Central memory CD8-positive, alpha-beta T cell (primary cell): Measurements from ENCODE around the gene MAP1S.

Experiments used
- ATAC-seq: fragments of 150-1000 bp; cut with Tn5 transposase; replicated peaks from 2 replicates; pipeline ENCODE4 v1.10.0; 2022; ENCODE audit warnings: mild to moderate bottlenecking, moderate FRiP score, moderate number of reproducible peaks; ENCODE audit not compliant: poor library complexity, severe bottlenecking; ENCODE audit errors: extremely low read depth
- DNase-seq, 2 donors: peaks; one replicate each; pipeline ENCODE4 v3.0.0; 2021; ENCODE audit warnings: low spot score in 2 of 2
- H3K27ac Mint-ChIP-seq: one replicate; pipeline ENCODE4 v1.8.0; 2022; ENCODE audit warnings: low read depth, mild to moderate bottlenecking, moderate library complexity, mixed read lengths
- H3K27me3 Mint-ChIP-seq: one replicate; pipeline ENCODE4 v1.8.0; 2022; ENCODE audit warnings: mixed read lengths
- H3K36me3 Mint-ChIP-seq: one replicate; pipeline ENCODE4 v1.8.0; 2022; ENCODE audit warnings: mild to moderate bottlenecking, moderate library complexity, mixed read lengths; ENCODE audit not compliant: insufficient read depth
- H3K4me1 Mint-ChIP-seq: one replicate; pipeline ENCODE4 v1.8.0; 2022; ENCODE audit warnings: mixed read lengths
- H3K4me3 Mint-ChIP-seq: one replicate; pipeline ENCODE4 v1.8.0; 2022; ENCODE audit warnings: mild to moderate bottlenecking, moderate library complexity, mixed read lengths
- H3K9me3 Mint-ChIP-seq: one replicate; pipeline ENCODE4 v1.8.0; 2022; ENCODE audit warnings: mixed read lengths

The MAP1S gene

DNA sequence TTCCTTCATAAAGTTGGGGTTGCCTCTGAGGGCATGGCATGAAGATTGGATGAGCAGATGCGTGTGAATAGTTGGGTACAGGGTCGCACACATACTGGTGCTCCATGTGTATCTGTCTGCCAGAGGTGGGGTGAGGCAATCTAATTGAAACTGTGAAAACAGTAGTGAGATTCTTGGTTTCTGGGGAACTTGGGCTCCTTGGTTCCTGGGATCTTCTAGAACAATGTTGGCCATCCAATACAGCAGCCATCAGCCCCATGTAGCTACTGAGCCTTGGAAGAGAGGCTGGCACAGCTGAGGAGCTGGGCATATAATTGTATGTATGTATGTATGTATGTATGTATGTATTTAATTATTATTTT is 32.6 kb downstream of the MAP1S start:
- no peak for ATAC-seq
- Mint-ChIP-seq H3K9me3 (no peaks in the 10 kb centered on the region), H3K4me1 (peaks cover 52% of the 10 kb centered on the region), H3K36me3 (peaks cover 13% of the 10 kb centered on the region), H3K27ac (peak overlapping the region; percentile 96), H3K27me3 (no peaks in the 10 kb centered on the region), H3K4me3 (peak overlapping the region; percentile 88)
- DNase-seq, result no peak

DNA sequence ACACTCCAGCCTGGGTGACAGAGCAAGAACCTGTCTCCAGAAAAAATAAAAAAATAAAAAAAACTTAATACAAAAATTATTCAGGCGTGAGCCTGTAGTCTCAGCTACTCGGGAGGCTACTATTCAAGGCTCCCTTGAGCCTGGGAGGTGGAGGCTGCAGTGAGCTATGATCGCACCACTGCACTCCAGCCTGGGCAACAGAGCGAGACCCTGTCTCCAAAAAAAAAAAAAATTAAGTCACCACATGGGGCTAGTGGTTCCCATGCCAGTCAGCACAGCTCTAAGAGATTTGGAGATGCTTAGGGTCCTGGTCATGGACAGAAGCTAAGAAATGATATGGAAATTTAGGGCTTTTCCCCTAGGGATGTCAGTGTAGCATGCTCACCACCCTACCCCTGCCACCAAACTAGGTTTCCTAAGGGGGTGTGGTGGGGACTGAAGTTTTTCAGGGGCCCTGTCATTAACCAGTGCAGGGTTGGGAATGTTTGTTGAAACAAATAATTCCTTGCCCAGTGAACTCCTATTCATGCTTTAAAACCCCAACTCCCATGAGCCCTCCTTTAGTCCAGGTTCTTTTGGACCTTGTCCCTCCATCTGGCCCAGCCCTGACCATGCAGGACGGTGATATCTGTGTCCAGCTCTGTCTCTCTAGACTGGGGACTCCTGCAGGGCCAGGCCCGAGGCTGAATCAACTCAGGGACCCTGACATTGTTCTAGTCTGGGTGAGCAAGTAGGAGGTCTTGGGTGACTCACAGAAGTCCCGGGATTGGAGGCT is 33.8 kb downstream of the MAP1S start:
- peaks cover 13% of the 10 kb centered on the region for H3K36me3 Mint-ChIP-seq
- ATAC-seq, result no peak
- H3K27ac Mint-ChIP-seq, result no peak overlapping the region
- peak overlapping the region; percentile 13 for H3K4me3 Mint-ChIP-seq
- no peak for DNase-seq
- no peaks in the 10 kb centered on the region for H3K27me3 Mint-ChIP-seq
- peaks cover 45% of the 10 kb centered on the region for H3K4me1 Mint-ChIP-seq
- no peaks in the 10 kb centered on the region for H3K9me3 Mint-ChIP-seq

DNA sequence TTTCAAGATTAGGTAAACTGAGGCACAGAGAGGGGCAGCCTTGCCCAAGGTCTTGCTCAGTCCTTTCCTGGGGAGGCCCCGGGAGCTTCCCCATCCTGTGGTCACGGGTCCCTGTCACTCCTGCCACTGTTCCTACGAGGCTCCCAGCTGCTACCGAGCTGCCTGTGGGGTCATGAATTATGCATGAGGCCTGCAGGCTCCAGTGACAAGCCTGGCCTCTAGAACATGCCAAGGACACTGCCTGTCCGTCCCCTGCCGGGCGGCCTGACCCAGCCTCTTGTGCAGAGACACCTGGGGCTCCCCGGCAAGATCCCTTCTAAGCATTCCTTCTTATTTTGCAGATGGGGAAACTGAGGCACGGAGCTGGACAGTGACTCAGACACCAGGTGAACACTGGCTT is 34.7 kb downstream of the MAP1S start:
- Mint-ChIP-seq H3K4me1 (peaks cover 36% of the 10 kb centered on the region), H3K36me3 (peaks cover 15% of the 10 kb centered on the region)
- no peak for ATAC-seq

DNA sequence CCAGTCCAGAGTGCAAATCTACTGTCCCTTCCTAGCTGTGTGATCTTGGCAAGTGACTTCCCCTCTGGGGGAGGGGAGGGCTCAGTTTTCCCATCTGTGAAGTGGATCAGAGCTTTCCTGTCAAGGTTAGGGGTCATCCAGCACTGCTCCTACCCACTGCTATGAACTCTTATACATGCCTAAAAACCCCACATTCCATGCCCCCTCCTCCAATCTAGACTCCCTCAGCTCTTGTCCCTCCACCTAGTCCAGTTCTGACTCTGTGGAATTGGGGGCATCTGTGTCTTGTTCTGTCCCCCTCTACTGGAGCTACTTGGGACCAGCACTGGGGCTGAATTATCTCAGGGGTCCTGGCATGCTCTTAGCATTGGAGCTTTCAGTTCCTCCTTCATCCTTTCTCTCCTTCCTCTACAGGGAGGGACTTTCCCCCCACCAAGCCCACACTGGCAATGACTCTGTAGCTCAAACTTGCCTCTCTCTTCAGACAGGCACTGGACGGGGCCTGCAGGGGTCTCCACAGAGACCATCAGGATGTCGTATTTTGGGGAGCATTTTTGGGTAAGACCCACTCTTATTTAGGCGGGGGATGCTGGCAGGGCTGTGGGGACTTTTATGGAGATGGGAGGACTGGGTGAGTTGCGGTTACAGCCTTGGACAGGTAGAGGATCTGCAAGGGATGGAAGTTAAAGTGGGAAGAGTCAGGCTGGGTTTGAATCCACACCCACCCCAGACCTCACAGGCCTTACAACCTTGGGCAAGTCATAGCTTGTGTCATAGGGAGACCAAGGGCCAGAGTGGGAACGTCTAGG is 35.6 kb downstream of the MAP1S start:
- H3K27me3 Mint-ChIP-seq, result no peaks in the 10 kb centered on the region
- peaks cover 27% of the 10 kb centered on the region for H3K4me1 Mint-ChIP-seq
- peak overlapping the region; percentile 60 for H3K27ac Mint-ChIP-seq
- DNase-seq, result no peak
- peak overlapping the region; percentile 41 for H3K4me3 Mint-ChIP-seq
- no peak for ATAC-seq
- no peaks in the 10 kb centered on the region for H3K9me3 Mint-ChIP-seq
- H3K36me3 Mint-ChIP-seq, result peaks cover 17% of the 10 kb centered on the region

More for the DNA sequence above, 34.7 kb downstream of the MAP1S start:
- DNase-seq, result no peak
- Mint-ChIP-seq H3K27ac (no peak overlapping the region), H3K4me3 (no peak overlapping the region), H3K9me3 (no peaks in the 10 kb centered on the region), H3K27me3 (no peaks in the 10 kb centered on the region)

GRCh38 chr19:17755443-17755890 is 36.2 kb downstream of the MAP1S start:
- peak overlapping the region; percentile 60 for H3K27ac Mint-ChIP-seq
- peaks cover 26% of the 10 kb centered on the region for H3K4me1 Mint-ChIP-seq

GRCh38 chr19:17755977-17756670 is 36.8 kb downstream of the MAP1S start:
- no peak for ATAC-seq
- peaks cover 23% of the 10 kb centered on the region for H3K4me1 Mint-ChIP-seq
- no peak overlapping the region for H3K4me3 Mint-ChIP-seq
- H3K27me3 Mint-ChIP-seq, result no peaks in the 10 kb centered on the region
- DNase-seq, result no peak
- peaks cover 20% of the 10 kb centered on the region for H3K36me3 Mint-ChIP-seq
- no peak overlapping the region for H3K27ac Mint-ChIP-seq
- H3K9me3 Mint-ChIP-seq, result no peaks in the 10 kb centered on the region

More at GRCh38 chr19:17755443-17755890, 36.2 kb downstream of the MAP1S start:
- Mint-ChIP-seq H3K9me3 (no peaks in the 10 kb centered on the region), H3K27me3 (no peaks in the 10 kb centered on the region), H3K36me3 (peaks cover 20% of the 10 kb centered on the region), H3K4me3 (no peak overlapping the region)
- ATAC-seq, result no peak
- DNase-seq, result no peak

DNA sequence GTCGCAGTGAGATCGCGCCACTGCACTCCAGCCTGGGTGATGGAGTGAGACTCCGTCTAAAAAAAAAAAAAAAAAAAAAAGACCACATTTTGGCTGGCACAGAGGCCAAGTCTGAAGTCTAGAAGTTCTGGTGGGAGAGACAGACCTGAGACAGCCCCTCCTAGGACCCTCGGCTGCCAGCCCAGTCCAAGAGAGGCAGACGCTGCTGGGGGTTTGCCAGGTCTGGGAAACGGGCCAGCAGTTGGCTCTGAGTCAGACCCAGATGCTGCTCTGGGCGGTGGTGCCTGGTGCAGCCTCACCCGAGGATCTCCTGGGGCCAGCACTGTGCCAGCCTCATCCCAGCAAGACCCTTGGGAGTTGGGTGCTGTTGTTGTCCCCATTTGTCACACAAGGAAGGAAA is 37.8 kb downstream of the MAP1S start:
- peaks cover 21% of the 10 kb centered on the region for H3K36me3 Mint-ChIP-seq
- ATAC-seq (no peak), DNase-seq (no peak)
- H3K27me3 Mint-ChIP-seq, result no peaks in the 10 kb centered on the region
- H3K27ac Mint-ChIP-seq, result no peak overlapping the region
- H3K9me3 Mint-ChIP-seq, result no peaks in the 10 kb centered on the region
- peaks cover 14% of the 10 kb centered on the region for H3K4me1 Mint-ChIP-seq
- H3K4me3 Mint-ChIP-seq, result no peak overlapping the region

- Mint-ChIP-seq H3K27me3 (no peaks in the 10 kb centered on the region), H3K4me3 (no peak overlapping the region), H3K36me3 (peaks cover 30% of the 10 kb centered on the region)
Observed at GRCh38 chr19:17758515-17758914, 39.2 kb downstream of the MAP1S start.

DNA sequence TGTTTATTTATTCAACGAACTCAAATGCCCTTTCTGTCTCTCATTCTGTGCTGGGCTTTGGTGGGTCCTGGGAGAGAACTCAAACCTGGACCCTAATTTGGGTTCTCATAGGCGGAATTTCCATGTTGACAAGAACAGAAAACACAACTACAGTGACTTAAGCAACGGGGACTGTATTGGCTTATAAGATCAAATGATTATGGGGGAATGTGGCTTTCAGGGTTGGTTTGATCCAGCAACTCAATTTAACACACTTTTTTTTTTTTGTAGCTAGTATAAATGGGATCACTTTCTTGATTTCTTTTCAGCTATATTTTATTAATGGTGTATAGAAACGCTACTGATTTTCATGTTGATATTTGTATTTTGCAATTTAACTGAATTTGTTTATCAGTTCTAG is 41.9 kb downstream of the MAP1S start:
- DNase-seq, result no peak

More at GRCh38 chr19:17758515-17758914, 39.2 kb downstream of the MAP1S start:
- DNase-seq, result no peak
- peaks cover 14% of the 10 kb centered on the region for H3K4me1 Mint-ChIP-seq
- H3K9me3 Mint-ChIP-seq, result no peaks in the 10 kb centered on the region
- ATAC-seq, result no peak
- no peak overlapping the region for H3K27ac Mint-ChIP-seq

GRCh38 chr19:17762505-17763229 is 43.4 kb downstream of the MAP1S start:
- no peak for ATAC-seq
- no peak overlapping the region for H3K27ac Mint-ChIP-seq

More for the DNA sequence above, 41.9 kb downstream of the MAP1S start:
- no peak for ATAC-seq
- H3K27ac Mint-ChIP-seq, result no peak overlapping the region
- H3K4me3 Mint-ChIP-seq, result no peak overlapping the region
- H3K36me3 Mint-ChIP-seq, result peaks cover 52% of the 10 kb centered on the region
- no peaks in the 10 kb centered on the region for H3K27me3 Mint-ChIP-seq
- no peaks in the 10 kb centered on the region for H3K4me1 Mint-ChIP-seq
- H3K9me3 Mint-ChIP-seq, result no peaks in the 10 kb centered on the region

DNA sequence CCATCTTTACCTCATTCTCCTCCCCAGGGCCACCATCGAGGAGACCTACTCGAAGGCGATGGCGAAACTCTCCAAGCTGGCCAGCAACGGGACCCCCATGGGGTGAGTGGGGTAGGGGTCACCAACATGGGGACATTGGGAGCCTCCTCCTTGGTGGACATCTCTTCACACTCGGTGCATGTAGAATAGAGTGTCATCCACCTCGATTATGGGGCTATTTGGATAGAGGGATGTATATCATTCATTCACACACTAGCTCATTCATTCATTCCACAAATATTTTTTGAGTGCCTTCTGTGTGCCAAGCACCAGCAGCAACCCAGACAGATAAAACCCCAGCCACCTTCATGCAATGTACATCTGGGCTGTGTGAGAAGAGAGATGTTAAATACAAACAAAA is 45.1 kb downstream of the MAP1S start:
- Mint-ChIP-seq H3K4me3 (no peak overlapping the region), H3K27ac (no peak overlapping the region), H3K27me3 (no peaks in the 10 kb centered on the region), H3K36me3 (peaks cover 66% of the 10 kb centered on the region), H3K9me3 (no peaks in the 10 kb centered on the region), H3K4me1 (no peaks in the 10 kb centered on the region)
- DNase-seq (no peak), ATAC-seq (no peak)

More at GRCh38 chr19:17762505-17763229, 43.4 kb downstream of the MAP1S start:
- DNase-seq, result no peak
- Mint-ChIP-seq H3K4me3 (no peak overlapping the region), H3K36me3 (peaks cover 60% of the 10 kb centered on the region), H3K9me3 (no peaks in the 10 kb centered on the region), H3K27me3 (no peaks in the 10 kb centered on the region), H3K4me1 (no peaks in the 10 kb centered on the region)

- Mint-ChIP-seq H3K9me3 (no peaks in the 10 kb centered on the region), H3K4me3 (no peak overlapping the region), H3K36me3 (peaks cover 66% of the 10 kb centered on the region), H3K27me3 (no peaks in the 10 kb centered on the region), H3K27ac (peak overlapping the region; percentile 35), H3K4me1 (no peaks in the 10 kb centered on the region)
- DNase-seq (no peak), ATAC-seq (no peak)
Observed at GRCh38 chr19:17765069-17765618, 45.9 kb downstream of the MAP1S start.
